Mucosa of rectum (tissue), 2 donors: ENCODE results near the gene ZNF587B.
"Not testable (repeated sequence)": the region's sequence is repeated elsewhere in the genome, so short reads cannot be mapped to it uniquely, and the experiment has no call there.

ENCODE experiments used
- H3K27ac ChIP-seq, 2 donors: one replicate each; pipeline ENCODE4 v1.7.0; 2013; ENCODE audit warnings: inconsistent platforms in 2 of 2, low read depth in 2 of 2, low read length in 2 of 2
- H3K27me3 ChIP-seq, 2 donors: one replicate each; pipeline ENCODE4 v1.7.0; 2013; ENCODE audit warnings: low read length in 2 of 2; ENCODE audit not compliant: control insufficient read depth in 2 of 2, insufficient read depth in 2 of 2
- H3K36me3 ChIP-seq, 2 donors: one replicate each; pipeline ENCODE4 v1.7.0; 2013; ENCODE audit warnings: low read length in 2 of 2; ENCODE audit not compliant: control insufficient read depth in 2 of 2, insufficient read depth in 2 of 2
- H3K4me1 ChIP-seq, 2 donors: one replicate each; pipeline ENCODE4 v1.7.0; 2013; ENCODE audit warnings: low read length in 2 of 2, mild to moderate bottlenecking in 1 of 2; ENCODE audit not compliant: control insufficient read depth in 2 of 2, insufficient read depth in 2 of 2
- H3K4me3 ChIP-seq, 2 donors: one replicate each; pipeline ENCODE4 v1.7.0; 2013; ENCODE audit warnings: low read length in 2 of 2
- H3K9ac ChIP-seq, 2 donors: one replicate each; pipeline ENCODE4 v1.7.0; 2013; ENCODE audit warnings: low read length in 2 of 2, low read depth in 1 of 2, mild to moderate bottlenecking in 1 of 2
- H3K9me3 ChIP-seq, 2 donors: one replicate each; pipeline ENCODE4 v1.7.0; 2013; ENCODE audit warnings: low read length in 2 of 2; ENCODE audit not compliant: control insufficient read depth in 2 of 2
- donor health status: healthy.
- donor health status: Normal muscosa, but diverticular disease.

ZNF587B gene

GRCh38 chr19:57807541-57807940, 22.6 kb upstream of the ZNF587B start:
- peaks cover 26 to 30% of the 10 kb centered on the region in 2 donors for H3K36me3 ChIP-seq

GRCh38 chr19:57810410-57811295, 19.4 kb upstream of the ZNF587B start:
- H3K9ac ChIP-seq, H3K27me3 ChIP-seq, H3K27ac ChIP-seq, H3K9me3 ChIP-seq, H3K4me3 ChIP-seq: not testable (repeated sequence)
- peaks cover 26 to 30% of the 10 kb centered on the region in 2 donors for H3K36me3 ChIP-seq
- peaks cover 10 to 19% of the 10 kb centered on the region in 2 donors for H3K4me1 ChIP-seq

More at GRCh38 chr19:57807541-57807940, 22.6 kb upstream of the ZNF587B start:
- no peak overlapping the region for H3K4me3 ChIP-seq
- H3K9ac ChIP-seq = no peak overlapping the region
- peaks cover 11% of the 10 kb centered on the region in 2 donors for H3K4me1 ChIP-seq
- H3K9me3 ChIP-seq = no peaks in the 10 kb centered on the region
- H3K27ac ChIP-seq = no peak overlapping the region
- H3K27me3 ChIP-seq = no peaks in the 10 kb centered on the region

- Histone ChIP-seq H3K36me3 (peaks cover 26 to 30% of the 10 kb centered on the region in 2 donors), H3K4me1 (peaks cover 10 to 18% of the 10 kb centered on the region in 2 donors), H3K9me3 (no peaks in the 10 kb centered on the region), H3K27ac (no peak overlapping the region), H3K9ac (no peak overlapping the region), H3K4me3 (no peak overlapping the region), H3K27me3 (no peaks in the 10 kb centered on the region)
Measured at GRCh38 chr19:57812226-57812625, 17.9 kb upstream of the ZNF587B start.

GRCh38 chr19:57812975-57813820, 16.9 kb upstream of the ZNF587B start:
- H3K27me3 ChIP-seq, H3K9me3 ChIP-seq, H3K9ac ChIP-seq: not testable (repeated sequence)
- peaks cover 19 to 24% of the 10 kb centered on the region in 2 donors for H3K36me3 ChIP-seq
- peak overlapping the region; percentile 97 to 100 for H3K4me3 ChIP-seq
- H3K4me1 ChIP-seq = peaks cover 10 to 18% of the 10 kb centered on the region in 2 donors
- peak overlapping the region in 1 of 2 donors; percentile 88 for H3K27ac ChIP-seq

- Histone ChIP-seq H3K27ac (peak overlapping the region; percentile 88 to 89), H3K4me1 (peaks cover 10 to 18% of the 10 kb centered on the region in 2 donors), H3K4me3 (peak overlapping the region; percentile 97 to 100)
Measured at GRCh38 chr19:57813919-57814504, 16.1 kb upstream of the ZNF587B start.

GRCh38 chr19:57814505-57815246, 15.4 kb upstream of the ZNF587B start, which contains the start of gene ZNF552:
TSS of gene ZNF552 (minus strand) at chr19:57814913. CDS start at chr19:57814743, 170 bp downstream.
- H3K9ac ChIP-seq = peak within 1 kb of the TSS; percentile 89 to 94
- peaks cover 8 to 12% of the 10 kb centered on the region in 2 donors for H3K36me3 ChIP-seq
- peak within 1 kb of the TSS; percentile 88 to 89 for H3K27ac ChIP-seq
- peak within 1 kb of the TSS; percentile 97 to 100 for H3K4me3 ChIP-seq
- no peaks in the 10 kb centered on the region for H3K9me3 ChIP-seq
- no peaks in the 10 kb centered on the region for H3K27me3 ChIP-seq
- H3K4me1 ChIP-seq = peaks cover 10 to 18% of the 10 kb centered on the region in 2 donors

More at GRCh38 chr19:57813919-57814504, 16.1 kb upstream of the ZNF587B start:
- Histone ChIP-seq H3K9me3 (no peaks in the 10 kb centered on the region), H3K36me3 (peaks cover 14 to 18% of the 10 kb centered on the region in 2 donors), H3K9ac (peak overlapping the region; percentile 89 to 94), H3K27me3 (no peaks in the 10 kb centered on the region)

GRCh38 chr19:57815247-57816075, 14.6 kb upstream of the ZNF587B start:
- no peaks in the 10 kb centered on the region for H3K27me3 ChIP-seq
- peaks cover 13 to 23% of the 10 kb centered on the region in 2 donors for H3K4me1 ChIP-seq
- peak overlapping the region; percentile 89 to 94 for H3K9ac ChIP-seq
- H3K4me3 ChIP-seq = peak overlapping the region; percentile 97 to 100
- peak overlapping the region in 1 of 2 donors; percentile 52 for H3K27ac ChIP-seq
- peaks cover 2 to 6% of the 10 kb centered on the region in 2 donors for H3K36me3 ChIP-seq
- no peaks in the 10 kb centered on the region for H3K9me3 ChIP-seq

GRCh38 chr19:57816652-57817051, 13.4 kb upstream of the ZNF587B start:
- Histone ChIP-seq H3K27ac (no peak overlapping the region), H3K9me3 (no peaks in the 10 kb centered on the region), H3K27me3 (no peaks in the 10 kb centered on the region), H3K9ac (no peak overlapping the region), H3K4me3 (no peak overlapping the region), H3K36me3 (peaks cover 2 to 5% of the 10 kb centered on the region in 2 donors), H3K4me1 (peaks cover 18 to 23% of the 10 kb centered on the region in 2 donors)
